ENCODE results near the gene STX3. TPM values are rescaled to one million over a fixed set of nuclear protein-coding genes. Genes with fewer than 3 reads are reported as not detected.

STX3 gene
- total RNA-seq, 2 donors from 2014 or later = 25.7 to 32.2 TPM

DNA sequence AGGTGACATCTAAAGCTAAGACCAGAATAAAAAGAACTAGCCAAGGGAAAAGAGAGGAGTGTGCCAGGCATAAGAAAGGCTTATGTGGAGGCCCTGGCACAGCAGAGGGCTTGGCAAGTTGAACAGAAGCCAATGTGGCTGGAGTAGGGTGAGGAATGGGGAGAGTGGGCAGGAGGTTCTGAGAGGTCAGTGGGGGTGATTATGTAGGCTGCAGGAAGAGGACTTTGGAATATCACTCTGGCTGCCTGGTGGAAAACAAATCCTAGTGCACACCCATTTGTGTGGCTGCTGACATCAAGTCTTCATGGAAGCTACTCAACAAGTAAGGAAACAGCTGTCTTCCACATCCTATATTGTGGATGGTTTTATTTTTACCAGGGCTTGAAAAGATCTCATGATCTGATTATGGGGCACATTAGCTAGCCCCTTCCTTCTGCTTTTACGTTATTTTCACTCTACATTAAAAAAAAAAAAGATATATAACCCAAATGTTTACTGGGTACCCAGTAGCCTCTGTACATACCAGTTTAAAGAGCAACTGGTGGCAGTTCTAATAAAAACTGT is 52.0 kb downstream of the STX3 start:
- H3K4me3 ChIP-seq = no peak overlapping the region
- peaks cover 0 to 12% of the 10 kb centered on the region in 2 donors for H3K4me1 ChIP-seq (ENCODE audit: control insufficient read depth in 1 of 2, low read depth in 2 of 2)
- DNase-seq (ENCODE audit: low spot score) = no peak
- H3K27ac ChIP-seq = no peak overlapping the region
- no peaks in the 10 kb centered on the region for H3K9me3 ChIP-seq
- H3K36me3 ChIP-seq = peaks cover 14% of the 10 kb centered on the region
- no peak for ATAC-seq (ENCODE audit: insufficient number of reproducible peaks, low FRiP score, low read depth)
- H3K27me3 ChIP-seq (replicated peaks; ENCODE audit: insufficient read depth) = no peaks in the 10 kb centered on the region
- TF ChIP-seq, protein P1, sequence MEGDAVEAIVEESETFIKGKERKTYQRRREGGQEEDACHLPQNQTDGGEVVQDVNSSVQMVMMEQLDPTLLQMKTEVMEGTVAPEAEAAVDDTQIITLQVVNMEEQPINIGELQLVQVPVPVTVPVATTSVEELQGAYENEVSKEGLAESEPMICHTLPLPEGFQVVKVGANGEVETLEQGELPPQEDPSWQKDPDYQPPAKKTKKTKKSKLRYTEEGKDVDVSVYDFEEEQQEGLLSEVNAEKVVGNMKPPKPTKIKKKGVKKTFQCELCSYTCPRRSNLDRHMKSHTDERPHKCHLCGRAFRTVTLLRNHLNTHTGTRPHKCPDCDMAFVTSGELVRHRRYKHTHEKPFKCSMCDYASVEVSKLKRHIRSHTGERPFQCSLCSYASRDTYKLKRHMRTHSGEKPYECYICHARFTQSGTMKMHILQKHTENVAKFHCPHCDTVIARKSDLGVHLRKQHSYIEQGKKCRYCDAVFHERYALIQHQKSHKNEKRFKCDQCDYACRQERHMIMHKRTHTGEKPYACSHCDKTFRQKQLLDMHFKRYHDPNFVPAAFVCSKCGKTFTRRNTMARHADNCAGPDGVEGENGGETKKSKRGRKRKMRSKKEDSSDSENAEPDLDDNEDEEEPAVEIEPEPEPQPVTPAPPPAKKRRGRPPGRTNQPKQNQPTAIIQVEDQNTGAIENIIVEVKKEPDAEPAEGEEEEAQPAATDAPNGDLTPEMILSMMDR (IDR thresholded peaks at IDR 0.05) = no peak

DNA sequence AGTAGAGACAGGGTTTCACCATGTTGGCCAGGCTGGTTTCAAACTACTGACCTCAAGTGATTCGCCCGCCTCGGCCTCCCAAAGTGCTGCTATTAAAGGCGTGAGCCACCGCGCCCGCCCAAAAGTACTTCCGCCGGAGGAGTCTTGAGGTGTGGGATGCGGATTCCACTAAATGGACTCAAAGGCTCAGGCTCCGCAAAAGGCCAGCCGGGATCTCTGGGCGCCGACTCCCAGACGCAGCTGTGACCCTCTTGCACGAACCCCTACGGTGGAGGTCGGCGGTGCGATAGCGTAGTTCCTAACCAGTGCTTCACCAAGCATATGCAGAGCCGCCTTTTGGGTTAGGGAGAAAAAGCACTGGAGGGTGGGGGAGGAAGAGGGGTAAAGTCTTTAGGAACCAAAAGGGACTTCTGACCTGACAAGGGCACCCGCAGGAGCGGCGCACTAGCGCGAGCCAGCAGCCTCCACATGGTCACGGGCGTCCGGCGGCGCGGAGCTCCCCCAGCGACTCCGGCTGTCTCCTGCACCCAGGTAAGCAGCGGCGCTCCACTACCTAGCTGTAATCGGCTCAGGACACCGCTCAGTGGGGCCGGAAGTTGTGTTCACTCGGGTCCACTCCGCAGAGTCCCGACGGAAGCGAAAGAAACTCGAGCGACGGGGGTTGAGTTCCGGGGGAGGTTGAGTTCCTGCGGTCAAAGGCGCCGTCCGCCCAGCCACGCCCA is 55.2 kb downstream of the STX3 start, which contains the start of gene MRPL16:
TSS of gene MRPL16 (minus strand) at position 590 of the 722 bp plus-strand sequence. CDS start at position 470, 120 bp downstream.
- DNase-seq (ENCODE audit: low spot score) = peak; percentile 48
- H3K9me3 ChIP-seq = no peaks in the 10 kb centered on the region
- TF ChIP-seq, protein P1 (IDR thresholded peaks at IDR 0.05) = no peak
- H3K4me3 ChIP-seq = peak within 1 kb of the TSS; percentile 84
- peaks cover 10% of the 10 kb centered on the region for H3K36me3 ChIP-seq
- ATAC-seq (ENCODE audit: insufficient number of reproducible peaks, low FRiP score, low read depth) = peak; percentile 82
- H3K4me1 ChIP-seq (ENCODE audit: control insufficient read depth in 1 of 2, low read depth in 2 of 2) = peaks cover 0 to 9% of the 10 kb centered on the region in 2 donors
- H3K27me3 ChIP-seq (replicated peaks; ENCODE audit: insufficient read depth) = no peaks in the 10 kb centered on the region
- H3K27ac ChIP-seq = peak within 1 kb of the TSS; percentile 60 to 72

DNA sequence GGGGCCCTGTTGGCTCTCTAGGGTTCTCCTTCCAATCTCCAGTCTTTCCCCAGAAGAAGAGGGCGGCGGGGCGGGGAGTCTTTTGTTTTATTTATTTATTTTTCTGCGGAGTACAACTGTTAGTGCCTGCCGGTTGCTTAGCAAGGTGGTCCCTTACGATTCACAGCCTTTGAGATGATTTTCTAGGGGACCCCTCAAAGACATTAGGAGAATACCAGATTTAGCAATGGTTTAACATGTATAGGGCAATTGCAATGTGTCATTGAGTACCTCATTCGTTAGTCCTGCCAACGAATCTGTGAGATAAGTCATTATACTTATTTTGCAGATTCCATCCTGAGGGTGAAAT is 55.7 kb downstream of the STX3 start:
- Histone ChIP-seq H3K9me3 (no peaks in the 10 kb centered on the region), H3K36me3 (peaks cover 7% of the 10 kb centered on the region), H3K4me1 (ENCODE audit: control insufficient read depth in 1 of 2, low read depth in 2 of 2) (peaks cover 0 to 9% of the 10 kb centered on the region in 2 donors), H3K27ac (peak overlapping the region; percentile 48 to 60), H3K4me3 (peak overlapping the region; percentile 84), H3K27me3 (replicated peaks; ENCODE audit: insufficient read depth) (no peaks in the 10 kb centered on the region)
- TF ChIP-seq, protein P1 (IDR thresholded peaks at IDR 0.05) = no peak
- ATAC-seq (ENCODE audit: insufficient number of reproducible peaks, low FRiP score, low read depth) (no peak), DNase-seq (ENCODE audit: low spot score) (no peak)

DNA sequence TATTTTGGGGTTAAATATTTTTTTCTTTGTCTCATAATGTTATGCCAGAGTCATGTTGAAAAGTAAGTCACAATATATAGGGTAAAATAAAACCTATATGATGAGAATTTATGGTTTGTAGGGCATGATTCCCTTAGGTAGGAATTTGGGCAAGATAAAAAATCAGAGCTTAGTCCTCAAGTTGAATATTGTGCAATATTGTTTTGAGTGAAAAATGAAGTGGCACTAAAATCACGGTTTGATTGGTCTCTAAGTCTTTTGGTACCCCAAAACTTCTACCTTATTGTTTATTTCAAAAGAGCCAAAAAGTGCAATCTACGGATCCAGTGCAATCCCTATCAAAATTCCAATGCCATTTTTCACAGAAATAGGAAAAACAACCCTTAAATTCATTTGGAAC is 57.0 kb downstream of the STX3 start:
- no peaks in the 10 kb centered on the region for H3K36me3 ChIP-seq
- H3K27ac ChIP-seq = no peak overlapping the region
- no peak overlapping the region for H3K4me3 ChIP-seq
- TF ChIP-seq, protein P1 (IDR thresholded peaks at IDR 0.05) = no peak
- H3K27me3 ChIP-seq (replicated peaks; ENCODE audit: insufficient read depth) = no peaks in the 10 kb centered on the region
- H3K9me3 ChIP-seq = no peaks in the 10 kb centered on the region
- peaks cover 0 to 9% of the 10 kb centered on the region in 2 donors for H3K4me1 ChIP-seq (ENCODE audit: control insufficient read depth in 1 of 2, low read depth in 2 of 2)
- no peak for DNase-seq (ENCODE audit: low spot score)
- ATAC-seq (ENCODE audit: insufficient number of reproducible peaks, low FRiP score, low read depth) = no peak

DNA sequence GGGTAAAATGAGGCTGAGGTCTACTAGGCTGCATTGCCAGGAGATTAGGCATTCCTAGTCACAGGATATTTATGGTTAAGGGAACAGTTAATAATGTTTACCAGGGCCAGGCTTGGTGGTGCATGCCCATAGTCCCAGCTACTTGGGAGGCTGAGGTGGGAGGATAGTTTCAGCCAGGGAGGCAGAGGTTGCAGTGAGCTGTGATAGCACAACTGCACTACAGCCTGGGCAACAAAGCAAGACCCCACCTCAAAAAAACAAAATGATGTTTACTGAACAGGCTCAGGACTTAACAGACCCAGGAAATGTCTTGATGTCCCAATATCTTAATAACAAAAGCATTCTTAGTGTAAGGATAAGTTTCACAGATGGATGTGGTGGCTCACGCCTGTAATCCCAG is 58.2 kb downstream of the STX3 start:
- Histone ChIP-seq H3K9me3 (no peaks in the 10 kb centered on the region), H3K27ac (no peak overlapping the region), H3K4me1 (ENCODE audit: control insufficient read depth in 1 of 2, low read depth in 2 of 2) (peaks cover 0 to 10% of the 10 kb centered on the region in 2 donors), H3K4me3 (no peak overlapping the region), H3K27me3 (replicated peaks; ENCODE audit: insufficient read depth) (no peaks in the 10 kb centered on the region), H3K36me3 (no peaks in the 10 kb centered on the region)
- ATAC-seq (ENCODE audit: insufficient number of reproducible peaks, low FRiP score, low read depth) (no peak), DNase-seq (ENCODE audit: low spot score) (no peak)
- TF ChIP-seq, protein P1 (IDR thresholded peaks at IDR 0.05) = no peak

All from thoracic aorta (tissue), 2 donors.